Fibroblast of skin of right biceps (primary cell): Measurements from ENCODE around the gene RNF11.
"Not testable (repeated sequence)": the region's sequence is repeated elsewhere in the genome, so short reads cannot be mapped to it uniquely, and the experiment has no call there.

Source experiments
- DNase-seq: peaks from one replicate; pipeline ENCODE4 v3.0.0-alpha.2; 2013

RNF11 gene

DNA sequence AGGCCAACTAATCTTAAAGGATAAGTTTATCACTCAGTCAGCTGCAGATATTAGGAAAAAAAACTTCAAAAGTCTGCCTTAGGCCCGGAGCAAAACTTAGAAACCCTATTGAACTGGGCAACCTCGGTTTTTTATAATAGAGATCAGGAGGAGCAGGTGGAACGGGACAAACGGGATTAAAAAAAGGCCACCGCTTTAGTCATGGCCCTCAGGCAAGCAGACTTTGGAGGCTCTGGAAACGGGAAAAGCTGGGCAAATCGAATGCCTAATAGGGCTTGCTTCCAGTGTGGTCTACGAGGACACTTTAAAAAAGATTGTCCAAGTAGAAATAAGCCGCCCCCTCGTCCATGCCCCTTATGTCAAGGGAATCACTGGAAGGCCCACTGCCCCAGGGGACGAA is 7.6 kb upstream of the RNF11 start:
- not testable (repeated sequence) for DNase-seq

DNA sequence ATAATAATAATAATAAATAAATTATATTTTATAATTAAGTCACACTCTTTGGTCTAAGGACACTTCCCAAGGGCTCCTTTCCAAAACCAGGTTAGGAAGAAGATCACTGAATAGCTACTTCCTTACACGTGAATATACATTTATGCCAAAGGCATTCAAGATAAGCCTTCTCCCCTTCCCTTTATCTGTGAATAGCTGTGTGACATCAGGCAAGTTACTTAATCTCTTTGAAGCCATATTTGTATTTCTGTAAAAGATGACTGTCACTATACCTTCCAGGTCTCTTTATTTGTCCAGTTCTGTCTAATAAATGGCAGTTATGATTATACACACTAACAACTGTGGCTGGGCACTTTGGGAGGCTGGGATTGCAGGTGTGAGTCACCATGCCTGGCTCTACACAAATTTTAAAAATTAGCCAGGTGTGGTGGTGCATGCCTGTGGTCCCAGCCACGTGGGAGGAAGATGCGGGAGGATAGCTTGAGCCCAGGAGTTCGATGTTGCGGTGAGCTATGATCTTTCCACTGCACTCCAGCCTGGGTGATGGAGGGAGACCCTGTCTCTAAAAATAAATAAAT is 5.5 kb upstream of the RNF11 start:
- DNase-seq = no peak

DNA sequence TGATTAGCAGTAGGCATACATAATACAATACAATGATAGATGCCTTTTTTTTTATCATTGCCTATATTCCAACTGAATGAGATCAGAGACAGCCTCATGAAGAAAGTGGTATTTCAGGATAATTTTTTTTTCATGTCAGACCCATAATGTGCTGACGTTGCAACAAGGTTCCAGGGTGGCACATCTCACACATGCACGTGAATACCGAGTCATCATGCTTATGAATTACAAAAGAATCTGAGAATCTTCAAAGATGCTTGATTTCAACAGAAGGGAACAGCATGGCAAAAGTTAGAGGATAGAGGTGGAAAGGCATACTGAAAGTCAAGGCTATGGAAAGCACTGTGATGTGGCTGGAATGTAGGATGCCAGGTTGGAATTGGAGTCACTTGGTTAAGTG is 5.0 kb upstream of the RNF11 start:
- DNase-seq = peak; percentile 51

GRCh38 chr1:51231896-51232295 is 4.2 kb upstream of the RNF11 start:
- no peak for DNase-seq

GRCh38 chr1:51234236-51234635 is 1.8 kb upstream of the RNF11 start:
- DNase-seq = not testable (repeated sequence)

DNA sequence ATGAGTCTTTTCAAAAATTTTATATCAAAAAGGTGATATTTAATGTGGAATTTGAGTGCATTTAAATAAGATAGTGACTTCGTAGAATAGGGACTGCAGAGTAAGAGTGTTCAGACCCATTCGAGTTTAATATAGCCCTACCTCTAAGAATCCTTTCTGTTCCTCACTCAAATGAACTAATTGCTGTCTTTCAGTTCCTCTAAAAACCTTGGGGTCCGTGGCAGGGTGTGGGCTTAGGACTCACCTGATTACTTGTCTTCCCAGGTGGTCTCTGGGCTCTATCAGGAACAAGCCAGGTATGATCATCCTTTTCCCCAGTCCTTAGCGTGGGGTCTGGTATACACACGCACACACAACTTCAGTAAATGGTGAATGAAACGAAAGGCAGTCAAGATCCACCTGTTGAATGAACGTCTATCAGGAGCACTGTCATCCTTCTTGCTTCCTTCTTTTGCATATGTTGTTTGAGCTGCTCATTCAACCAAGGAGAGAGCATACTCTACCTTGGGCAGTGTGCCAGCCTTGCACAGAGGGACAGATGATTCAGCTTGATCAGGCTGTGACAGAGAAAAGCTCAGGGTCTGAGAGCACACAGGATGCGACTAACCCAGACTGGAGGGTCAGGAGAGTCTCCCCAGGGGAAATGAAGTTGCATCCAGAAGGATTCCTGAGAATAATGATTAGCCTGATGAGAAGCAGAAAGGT is 1.2 kb upstream of the RNF11 start:
- DNase-seq = peak; percentile 80

DNA sequence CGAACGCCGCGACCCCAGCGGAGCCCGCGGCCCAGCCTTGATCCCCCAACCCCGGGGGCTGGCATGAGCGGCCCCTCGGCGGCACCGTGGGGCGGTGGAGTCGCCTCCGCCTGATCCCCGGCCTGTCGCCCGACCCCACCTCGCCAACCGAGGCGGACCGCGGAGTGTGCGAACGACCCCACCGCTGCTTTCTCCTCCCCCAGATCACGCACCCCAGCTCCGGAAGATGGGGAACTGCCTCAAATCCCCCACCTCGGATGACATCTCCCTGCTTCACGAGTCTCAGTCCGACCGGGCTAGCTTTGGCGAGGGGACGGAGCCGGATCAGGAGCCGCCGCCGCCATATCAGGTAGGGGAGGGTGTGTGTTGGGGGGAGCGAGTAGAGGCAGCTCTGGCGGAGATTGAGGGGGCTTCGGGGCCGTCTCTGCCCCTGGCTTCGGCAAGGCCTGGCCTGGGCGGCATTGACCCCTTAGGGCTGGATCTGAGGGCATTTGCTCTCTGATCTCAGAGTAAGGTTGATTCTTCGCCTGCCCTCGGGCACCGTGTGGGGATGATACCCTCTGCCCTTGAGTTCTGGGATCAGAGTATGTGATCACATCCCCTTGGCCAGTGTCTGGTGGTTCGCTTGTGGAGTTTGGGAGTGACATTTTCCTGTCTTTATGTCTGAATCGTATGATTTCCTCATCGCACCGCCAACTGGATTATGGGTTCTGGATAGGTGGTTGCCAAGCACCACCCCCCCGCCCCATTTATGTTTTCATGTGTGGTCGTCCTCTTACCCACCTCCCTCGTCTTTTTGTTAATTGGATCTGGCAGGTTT is 668 bp downstream of the RNF11 start:
- DNase-seq = peak; percentile 42

DNA sequence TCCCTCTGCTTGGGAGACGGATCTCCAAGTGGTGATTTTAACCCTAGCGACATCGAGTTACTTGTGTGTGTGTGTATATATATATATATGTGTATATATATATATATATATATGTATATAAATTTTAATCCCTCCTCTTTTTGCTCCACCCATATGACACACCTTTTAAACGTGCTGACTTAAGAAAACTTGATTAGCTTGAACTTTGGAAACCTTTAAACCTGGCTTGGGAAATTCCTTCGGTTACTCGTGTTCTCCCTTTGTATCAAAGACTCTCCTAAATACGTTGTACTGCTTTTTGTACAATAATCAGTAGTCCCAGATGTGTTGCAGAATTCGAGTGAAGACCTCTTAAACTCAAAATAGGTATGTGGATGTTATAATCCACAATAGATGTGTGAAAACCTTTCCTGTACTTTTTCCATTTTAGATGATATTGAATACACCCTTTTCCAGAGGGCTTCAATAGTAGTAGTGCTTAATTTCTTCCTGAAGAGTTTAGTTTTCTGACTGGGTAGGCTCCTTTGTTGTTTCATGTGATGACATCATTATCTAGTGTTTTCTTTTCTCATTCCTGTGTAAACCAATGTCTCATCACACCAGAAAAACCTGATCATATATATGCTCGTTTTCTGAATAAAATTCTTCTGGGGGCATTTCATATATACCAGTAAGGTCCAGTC is 1.4 kb downstream of the RNF11 start:
- peak; percentile 53 for DNase-seq

DNA sequence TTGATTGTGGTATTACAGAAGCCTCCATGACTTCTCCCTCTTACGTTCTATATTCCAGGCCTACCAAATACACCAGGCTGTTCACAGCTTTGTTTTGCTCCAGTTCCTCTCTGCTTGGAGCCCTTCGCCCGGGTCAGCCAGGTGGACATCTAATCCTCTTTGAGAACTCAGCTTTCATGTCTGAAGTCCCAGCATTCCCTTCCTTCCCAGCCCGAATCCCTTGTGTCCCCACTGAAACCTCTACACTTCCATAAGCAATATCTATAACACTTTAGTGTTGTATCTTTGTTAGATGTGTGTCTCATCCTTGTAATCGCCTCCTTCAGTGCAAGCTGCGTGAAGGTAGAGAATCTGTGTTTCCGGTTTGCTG is 1.9 kb downstream of the RNF11 start:
- DNase-seq = no peak

DNA sequence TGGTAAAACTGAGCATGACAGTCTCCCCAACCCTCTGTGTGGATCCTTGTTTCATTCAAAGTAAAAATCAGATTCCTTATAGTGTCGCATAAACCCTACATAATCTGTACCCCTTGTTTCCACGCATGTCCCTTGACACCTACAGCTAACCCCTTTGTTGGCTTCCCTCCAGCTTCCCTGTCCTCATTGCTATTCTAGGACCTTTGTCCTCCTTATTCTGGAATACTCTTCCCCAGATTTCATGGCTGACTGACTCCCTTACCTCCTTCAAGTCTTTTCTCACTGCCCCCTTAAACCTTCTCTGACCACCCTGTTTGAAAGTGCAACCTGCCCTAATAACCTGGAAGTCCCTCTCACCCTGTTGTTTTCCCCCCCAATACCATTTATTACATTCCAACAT is 4.0 kb downstream of the RNF11 start:
- DNase-seq = no peak

DNA sequence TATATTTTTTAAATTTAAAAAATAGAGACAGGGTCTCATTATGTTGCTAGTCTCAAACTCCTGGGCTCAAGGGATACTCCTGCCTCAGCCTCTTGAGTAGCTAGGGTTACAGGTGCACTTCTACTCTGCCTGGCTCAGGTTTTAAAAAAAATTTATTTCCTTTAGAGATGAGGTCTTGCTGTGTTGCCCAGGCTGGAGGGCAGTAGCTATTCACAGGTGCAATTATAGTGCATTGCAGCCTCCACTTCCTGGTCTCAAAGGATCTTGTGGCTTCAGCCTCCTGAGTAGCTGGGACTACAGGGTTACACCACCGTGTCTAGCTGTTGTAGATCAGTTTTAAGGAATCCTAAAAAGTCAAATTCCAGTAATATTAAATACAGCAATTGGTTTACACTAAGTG is 5.0 kb downstream of the RNF11 start:
- no peak for DNase-seq

DNA sequence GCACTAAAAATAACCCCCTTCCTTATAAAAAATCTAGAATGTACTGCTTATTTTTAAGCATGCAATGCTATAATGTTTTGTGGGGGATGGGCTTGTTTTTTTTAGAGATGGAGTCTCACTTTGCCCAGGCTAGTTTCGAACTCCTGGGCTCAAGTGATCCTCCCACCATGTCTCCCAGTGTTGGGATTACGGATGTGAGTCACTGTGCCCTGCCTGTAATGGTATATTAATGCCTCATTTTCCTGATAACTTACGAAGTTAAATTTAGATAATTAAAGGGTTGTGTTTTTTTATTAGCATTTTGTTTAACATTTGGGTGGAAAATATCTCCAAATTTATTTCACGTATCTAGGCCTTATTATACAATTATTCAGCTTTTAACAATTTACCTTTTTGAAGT is 6.5 kb downstream of the RNF11 start:
- DNase-seq = peak; percentile 19

- no peak for DNase-seq
Measured at GRCh38 chr1:51247022-51247421, 10.9 kb downstream of the RNF11 start.

DNA sequence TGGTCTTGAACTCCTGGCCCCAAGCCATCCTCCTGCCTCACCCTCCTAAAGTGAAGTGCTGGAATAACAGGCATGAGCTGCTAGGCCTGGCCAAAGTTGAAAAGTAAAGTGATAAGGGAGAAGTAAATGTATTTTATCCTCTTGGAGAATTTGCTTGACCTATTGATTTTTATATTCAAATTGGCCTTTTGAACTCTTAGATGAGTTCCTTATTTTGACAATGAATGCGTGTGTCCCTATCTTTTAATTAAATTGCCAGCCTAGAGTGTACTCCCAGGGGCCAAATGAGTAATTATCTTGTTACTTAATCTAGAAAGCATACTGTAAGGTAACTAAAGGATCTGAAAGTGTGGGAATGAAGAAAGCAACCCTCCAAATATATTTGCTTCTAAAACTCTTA is 11.4 kb downstream of the RNF11 start:
- DNase-seq = no peak

DNA sequence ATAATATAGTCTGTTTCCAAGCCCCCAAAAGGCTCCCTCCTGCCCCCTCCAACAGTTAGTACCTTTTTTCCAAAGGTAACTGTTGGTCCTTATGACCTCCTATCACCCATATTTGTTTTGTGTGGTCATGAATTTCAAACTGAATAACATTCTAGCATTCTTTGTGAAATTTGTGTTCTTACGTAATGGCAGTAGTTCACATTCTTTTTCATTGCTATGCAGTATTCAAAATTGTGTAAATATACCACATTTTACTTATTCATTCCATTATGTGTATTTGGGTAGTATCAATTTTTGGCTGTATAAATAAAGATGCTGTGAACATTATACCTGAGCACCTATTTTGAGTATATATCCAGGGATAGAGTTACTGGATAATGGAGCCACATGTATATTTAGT is 13.4 kb downstream of the RNF11 start:
- DNase-seq = no peak

GRCh38 chr1:51250729-51251128 is 14.7 kb downstream of the RNF11 start:
- DNase-seq = not testable (repeated sequence)

- not testable (repeated sequence) for DNase-seq
Measured at GRCh38 chr1:51251165-51251564, 15.1 kb downstream of the RNF11 start.

DNA sequence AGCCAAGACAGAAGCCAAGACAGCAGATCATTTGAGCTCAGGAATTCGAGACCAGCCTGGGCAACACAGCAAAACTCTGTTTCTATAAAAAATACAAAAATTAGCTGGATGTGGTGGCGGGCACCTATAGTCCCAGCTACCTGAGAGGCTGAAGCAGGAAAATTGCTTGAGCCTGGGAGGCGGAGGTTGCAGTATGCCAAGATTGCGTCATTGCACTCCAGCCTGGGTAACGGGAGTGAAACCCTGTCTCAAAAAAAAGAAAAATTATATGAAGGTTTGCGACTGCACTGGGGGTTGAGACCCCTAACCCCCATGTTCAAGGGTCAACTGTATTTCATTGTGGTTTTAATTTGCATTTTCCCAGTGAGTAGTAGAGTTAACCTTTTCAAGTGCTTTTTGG is 16.3 kb downstream of the RNF11 start:
- no peak for DNase-seq

GRCh38 chr1:51253691-51254090 is 17.6 kb downstream of the RNF11 start:
- DNase-seq = peak; percentile 45

DNA sequence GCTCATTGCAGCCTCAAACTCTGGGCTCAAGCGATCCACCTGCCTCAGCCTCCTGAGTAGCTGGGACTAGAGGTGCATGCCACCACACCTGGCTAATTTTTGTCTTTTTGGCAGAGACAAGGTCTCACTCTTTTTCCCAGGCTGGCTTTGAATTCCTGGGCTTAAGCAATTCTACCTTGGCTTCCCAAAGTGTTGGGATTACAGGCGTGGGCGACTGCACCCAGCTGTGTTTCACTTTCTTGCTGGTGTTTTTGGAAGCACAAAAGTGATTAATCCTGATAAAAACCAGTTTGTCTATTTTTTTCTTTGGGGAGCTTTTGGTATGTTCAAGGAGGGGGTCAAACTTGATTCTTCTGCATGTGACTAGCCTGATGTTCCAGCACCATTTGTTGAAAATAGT is 19.3 kb downstream of the RNF11 start:
- no peak for DNase-seq

- DNase-seq = no peak
Measured at GRCh38 chr1:51263147-51263877, 27.2 kb downstream of the RNF11 start.

- peak; percentile 96 for DNase-seq
Measured at GRCh38 chr1:51264451-51264850, 28.4 kb downstream of the RNF11 start.

GRCh38 chr1:51265618-51266017 is 29.5 kb downstream of the RNF11 start:
- DNase-seq = no peak
